ENCODE measurements around the gene API5. TPM values are rescaled to one million over a fixed set of nuclear protein-coding genes. Genes with fewer than 3 reads are reported as not detected.

The API5 gene
- total RNA-seq, 1 experiment from 2014 or later = 122 TPM

GRCh38 chr11:43327987-43328386 lies 16.2 kb downstream of the API5 start:
- peaks cover 54 to 71% of the 10 kb centered on the region in 2 experiments for H3K36me3 ChIP-seq (ENCODE audit: control insufficient read depth in 1 of 2, insufficient read depth in 2 of 2, low read length in 2 of 2)
- no peaks in the 10 kb centered on the region for H3K9me2 ChIP-seq (ENCODE audit: insufficient read depth)
- TF ChIP-seq MAX (IDR thresholded peaks at IDR 0.05) (no peak), EZH2phosphoT487 (IDR thresholded peaks at IDR 0.05; ENCODE audit: borderline replicate concordance) (no peak), CBX3 (IDR thresholded peaks at IDR 0.05; ENCODE audit: low read depth) (no peak), ZBTB33 (IDR thresholded peaks at IDR 0.05; ENCODE audit: extremely low read depth, insufficient replicate concordance, low read length) (no peak), POLR2AphosphoS5 (IDR thresholded peaks at IDR 0.05; ENCODE audit: low read depth, low read length) (no peak), JUND (IDR thresholded peaks at IDR 0.05) (no peak), ELF1 (IDR thresholded peaks at IDR 0.05; ENCODE audit: borderline replicate concordance, low read depth) (no peak), SP1 (IDR thresholded peaks at IDR 0.05; ENCODE audit: low read depth) (no peak), EZH2 (IDR thresholded peaks at IDR 0.05) (no peak), POLR2A (IDR thresholded peaks at IDR 0.05; ENCODE audit: borderline replicate concordance, extremely low read depth, insufficient read depth, insufficient read length) (no peak), EGR1 (IDR thresholded peaks at IDR 0.05; ENCODE audit: low read depth) (no peak), FOSL1 (IDR thresholded peaks at IDR 0.05; ENCODE audit: low read depth) (no peak)
- TF ChIP-seq, protein P1, sequence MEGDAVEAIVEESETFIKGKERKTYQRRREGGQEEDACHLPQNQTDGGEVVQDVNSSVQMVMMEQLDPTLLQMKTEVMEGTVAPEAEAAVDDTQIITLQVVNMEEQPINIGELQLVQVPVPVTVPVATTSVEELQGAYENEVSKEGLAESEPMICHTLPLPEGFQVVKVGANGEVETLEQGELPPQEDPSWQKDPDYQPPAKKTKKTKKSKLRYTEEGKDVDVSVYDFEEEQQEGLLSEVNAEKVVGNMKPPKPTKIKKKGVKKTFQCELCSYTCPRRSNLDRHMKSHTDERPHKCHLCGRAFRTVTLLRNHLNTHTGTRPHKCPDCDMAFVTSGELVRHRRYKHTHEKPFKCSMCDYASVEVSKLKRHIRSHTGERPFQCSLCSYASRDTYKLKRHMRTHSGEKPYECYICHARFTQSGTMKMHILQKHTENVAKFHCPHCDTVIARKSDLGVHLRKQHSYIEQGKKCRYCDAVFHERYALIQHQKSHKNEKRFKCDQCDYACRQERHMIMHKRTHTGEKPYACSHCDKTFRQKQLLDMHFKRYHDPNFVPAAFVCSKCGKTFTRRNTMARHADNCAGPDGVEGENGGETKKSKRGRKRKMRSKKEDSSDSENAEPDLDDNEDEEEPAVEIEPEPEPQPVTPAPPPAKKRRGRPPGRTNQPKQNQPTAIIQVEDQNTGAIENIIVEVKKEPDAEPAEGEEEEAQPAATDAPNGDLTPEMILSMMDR (IDR thresholded peaks at IDR 0.05 in 2 of 3, conservative IDR thresholded peaks at IDR 0.05 in 1 of 3; ENCODE audit: borderline replicate concordance in 1 of 3, insufficient read depth in 1 of 3, low read depth in 2 of 3, low read length in 2 of 3) = no peak
- TF ChIP-seq, protein P2, sequence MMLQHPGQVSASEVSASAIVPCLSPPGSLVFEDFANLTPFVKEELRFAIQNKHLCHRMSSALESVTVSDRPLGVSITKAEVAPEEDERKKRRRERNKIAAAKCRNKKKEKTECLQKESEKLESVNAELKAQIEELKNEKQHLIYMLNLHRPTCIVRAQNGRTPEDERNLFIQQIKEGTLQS (IDR thresholded peaks at IDR 0.05) = no peak
- TF ChIP-seq, protein P3, sequence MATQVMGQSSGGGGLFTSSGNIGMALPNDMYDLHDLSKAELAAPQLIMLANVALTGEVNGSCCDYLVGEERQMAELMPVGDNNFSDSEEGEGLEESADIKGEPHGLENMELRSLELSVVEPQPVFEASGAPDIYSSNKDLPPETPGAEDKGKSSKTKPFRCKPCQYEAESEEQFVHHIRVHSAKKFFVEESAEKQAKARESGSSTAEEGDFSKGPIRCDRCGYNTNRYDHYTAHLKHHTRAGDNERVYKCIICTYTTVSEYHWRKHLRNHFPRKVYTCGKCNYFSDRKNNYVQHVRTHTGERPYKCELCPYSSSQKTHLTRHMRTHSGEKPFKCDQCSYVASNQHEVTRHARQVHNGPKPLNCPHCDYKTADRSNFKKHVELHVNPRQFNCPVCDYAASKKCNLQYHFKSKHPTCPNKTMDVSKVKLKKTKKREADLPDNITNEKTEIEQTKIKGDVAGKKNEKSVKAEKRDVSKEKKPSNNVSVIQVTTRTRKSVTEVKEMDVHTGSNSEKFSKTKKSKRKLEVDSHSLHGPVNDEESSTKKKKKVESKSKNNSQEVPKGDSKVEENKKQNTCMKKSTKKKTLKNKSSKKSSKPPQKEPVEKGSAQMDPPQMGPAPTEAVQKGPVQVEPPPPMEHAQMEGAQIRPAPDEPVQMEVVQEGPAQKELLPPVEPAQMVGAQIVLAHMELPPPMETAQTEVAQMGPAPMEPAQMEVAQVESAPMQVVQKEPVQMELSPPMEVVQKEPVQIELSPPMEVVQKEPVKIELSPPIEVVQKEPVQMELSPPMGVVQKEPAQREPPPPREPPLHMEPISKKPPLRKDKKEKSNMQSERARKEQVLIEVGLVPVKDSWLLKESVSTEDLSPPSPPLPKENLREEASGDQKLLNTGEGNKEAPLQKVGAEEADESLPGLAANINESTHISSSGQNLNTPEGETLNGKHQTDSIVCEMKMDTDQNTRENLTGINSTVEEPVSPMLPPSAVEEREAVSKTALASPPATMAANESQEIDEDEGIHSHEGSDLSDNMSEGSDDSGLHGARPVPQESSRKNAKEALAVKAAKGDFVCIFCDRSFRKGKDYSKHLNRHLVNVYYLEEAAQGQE (IDR thresholded peaks at IDR 0.05; ENCODE audit: low read depth) = no peak
- no peaks in the 10 kb centered on the region for H4K20me1 ChIP-seq (ENCODE audit: insufficient read depth)
- H3K9me3 ChIP-seq (ENCODE audit: control insufficient read depth in 1 of 2, insufficient read depth in 1 of 2, low read depth in 1 of 2, low read length in 2 of 2) = no peaks in the 10 kb centered on the region
- intact Hi-C loops (cut with micrococcal nuclease) = no loop called here
- no peaks in the 10 kb centered on the region for H3K27me3 ChIP-seq (ENCODE audit: insufficient read depth, low read length)
- ChIA-PET CTCF (interaction anchor here (1.4 kb wide), 1 partner anchor 17 kb away, joined by 5 read pairs; the partner anchor contains the start of gene API5), RAD21 (ENCODE audit: low non-redundant PET in 1 of 2, low total read pairs in 2 of 2, uncharacterized antibody in 2 of 2, unreplicated experiment in 2 of 2) (no interaction called here), POLR2A (no interaction called here)
- H3K4me2 ChIP-seq (ENCODE audit: low read length) = no peak overlapping the region
- no peaks in the 10 kb centered on the region; the same call in 1 of the 2 replicates for H3K79me2 ChIP-seq (ENCODE audit: insufficient read depth, low read length)
- BruUV-seq (replicated peaks) = no TSS peak
- no peak overlapping the region for H3K4me3 ChIP-seq (replicated peaks in 1 of 2; ENCODE audit: low read depth in 1 of 2, low read length in 2 of 2)
- ATAC-seq = no peak
- no peaks in the 10 kb centered on the region for H3K4me1 ChIP-seq (ENCODE audit: control insufficient read depth in 1 of 2, insufficient read depth in 2 of 2, low read length in 2 of 2)
- no peak overlapping the region for H3K9ac ChIP-seq (ENCODE audit: low read length)
- no peak overlapping the region for H3K27ac ChIP-seq (ENCODE audit: low read depth, low read length)
- no peak overlapping the region for H2AFZ ChIP-seq (ENCODE audit: low read depth, low read length, poor library complexity, severe bottlenecking)
- no peak for DNase-seq (ENCODE audit: low read depth, low spot score)
